GM12892 (cell line): ENCODE measurements around the gene RETREG1.

Experiments used
- POLR2A ChIP-seq: IDR thresholded peaks from 2 replicates; pipeline ENCODE4 v1.6.1; 2011; ENCODE audit warnings: low read depth, low read length, control low read depth
- POLR2AphosphoS5 ChIP-seq: IDR thresholded peaks from 2 replicates; pipeline ENCODE4 v1.6.1; 2011; ENCODE audit warnings: low read depth, low read length, control low read depth

GRCh38 chr5:16628376-16628775 lies 11.6 kb upstream of the RETREG1 start:
- TF ChIP-seq POLR2AphosphoS5 (no peak), POLR2A (no peak)
